HG03045 (cell line): ENCODE measurements around the gene BOLL.
"Not testable (repeated sequence)": the region's sequence is repeated elsewhere in the genome, so short reads cannot be mapped to it uniquely, and the experiment has no call there.

Source experiments
- ATAC-seq: cut with Tn5 transposase; IDR thresholded peaks from one replicate; pipeline ENCODE4 v1.9.1; 2021; ENCODE audit warnings: mild to moderate bottlenecking, moderate library complexity; ENCODE audit not compliant: unreplicated experiment

The BOLL gene, protein sequence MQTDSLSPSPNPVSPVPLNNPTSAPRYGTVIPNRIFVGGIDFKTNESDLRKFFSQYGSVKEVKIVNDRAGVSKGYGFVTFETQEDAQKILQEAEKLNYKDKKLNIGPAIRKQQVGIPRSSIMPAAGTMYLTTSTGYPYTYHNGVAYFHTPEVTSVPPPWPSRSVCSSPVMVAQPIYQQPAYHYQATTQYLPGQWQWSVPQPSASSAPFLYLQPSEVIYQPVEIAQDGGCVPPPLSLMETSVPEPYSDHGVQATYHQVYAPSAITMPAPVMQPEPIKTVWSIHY

GRCh38 chr2:197784956-197785941 is at the start of gene BOLL:
BOLL (minus strand) TSS chr2:197785319; CDS start chr2:197781850, 3,469 bp downstream.
- ATAC-seq, result no peak

DNA sequence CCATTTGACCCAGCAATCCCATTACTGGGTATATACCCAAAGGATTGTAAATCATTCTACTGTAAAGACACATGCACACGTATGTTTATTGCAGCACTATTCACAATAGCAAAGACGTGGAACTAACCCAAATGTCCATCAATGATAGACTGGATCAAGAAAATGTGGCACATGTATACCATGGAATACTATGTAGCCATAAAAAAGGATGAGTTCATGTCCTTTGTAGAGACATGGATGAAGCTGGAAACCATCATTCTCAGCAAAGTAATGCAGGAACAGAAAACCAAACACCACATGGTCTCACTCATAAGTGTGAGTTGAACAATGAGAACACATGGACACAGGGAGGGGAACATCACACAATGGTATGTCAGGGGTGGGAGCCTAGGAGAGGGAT is 49.7 kb upstream of the BOLL start:
- not testable (repeated sequence) for ATAC-seq

- ATAC-seq, result no peak
Measured at GRCh38 chr2:197828464-197829135, 43.5 kb upstream of the BOLL start.

DNA sequence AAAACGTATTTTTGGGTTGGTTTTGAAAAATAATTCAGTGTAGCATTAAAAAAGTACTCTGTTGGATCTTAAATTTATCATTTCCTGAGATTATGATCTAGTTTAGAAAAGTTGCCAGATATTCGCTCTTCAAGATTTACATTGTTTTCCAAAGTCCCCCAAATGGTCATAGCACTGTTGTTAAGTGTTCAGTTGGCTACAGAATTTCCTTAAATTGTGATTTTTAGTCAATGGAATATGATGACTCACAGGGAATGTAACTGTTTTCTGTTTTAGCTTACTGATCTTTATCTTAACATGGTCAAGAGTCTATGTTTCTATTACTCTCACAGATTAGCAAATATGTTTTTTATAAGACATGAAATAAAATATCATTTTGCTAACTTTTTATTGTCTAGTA is 42.5 kb upstream of the BOLL start:
- no peak for ATAC-seq

GRCh38 chr2:197822333-197822732 is 37.2 kb upstream of the BOLL start:
- no peak for ATAC-seq

GRCh38 chr2:197821550-197822289 is 36.6 kb upstream of the BOLL start:
- no peak for ATAC-seq

GRCh38 chr2:197814526-197814925 is 29.4 kb upstream of the BOLL start:
- ATAC-seq, result no peak

DNA sequence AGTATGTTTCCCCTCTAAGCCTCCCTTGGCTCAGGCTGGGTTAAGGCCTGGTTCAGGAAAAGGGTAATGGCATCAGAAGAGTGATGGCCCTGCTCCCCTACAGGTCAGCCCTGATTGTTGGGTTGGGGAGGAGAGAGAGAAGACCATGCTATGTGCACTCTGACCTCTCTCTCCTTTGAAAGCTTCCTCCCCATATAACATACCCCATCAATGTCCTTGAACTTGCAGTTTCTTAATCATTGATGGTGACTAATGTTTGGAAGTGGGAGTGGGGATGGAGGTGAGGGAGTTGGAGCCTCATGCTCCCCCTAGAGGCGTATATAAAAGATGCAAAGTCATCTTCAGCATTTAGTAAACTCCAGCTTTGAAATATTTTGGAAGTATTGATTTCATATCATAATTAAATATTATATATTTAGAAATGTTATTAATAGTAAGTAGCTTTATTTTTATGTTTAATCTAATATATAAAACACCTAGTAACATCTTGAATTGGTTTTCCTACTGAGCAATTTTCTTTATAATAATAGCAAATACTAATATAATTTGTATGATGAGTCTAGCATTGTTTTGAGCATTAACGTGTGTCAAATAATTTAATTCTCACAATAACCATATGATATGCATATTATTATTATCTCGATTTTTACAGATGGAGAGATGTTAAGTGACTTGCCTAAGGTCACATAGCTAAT is 28.1 kb upstream of the BOLL start:
- ATAC-seq, result no peak

DNA sequence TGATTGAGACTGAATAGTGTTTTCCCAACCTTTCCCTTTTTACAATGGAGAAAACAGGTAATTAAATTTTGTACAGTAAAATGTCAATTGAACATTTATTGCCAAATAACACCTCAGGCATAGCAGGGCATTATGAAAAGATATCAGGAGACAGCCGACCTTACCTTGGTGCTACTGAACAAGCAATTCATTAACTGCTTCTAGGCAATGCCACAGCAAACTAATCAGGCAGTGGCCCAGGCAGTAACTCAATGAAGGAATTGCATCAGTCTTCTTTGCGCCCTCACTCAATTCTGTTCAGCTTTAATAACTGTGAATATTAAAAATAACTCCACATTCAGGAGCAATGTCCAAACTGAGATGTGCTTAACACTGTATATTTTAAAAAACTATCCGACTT is 25.4 kb upstream of the BOLL start:
- ATAC-seq, result no peak

GRCh38 chr2:197810016-197810415 is 24.9 kb upstream of the BOLL start:
- no peak for ATAC-seq

DNA sequence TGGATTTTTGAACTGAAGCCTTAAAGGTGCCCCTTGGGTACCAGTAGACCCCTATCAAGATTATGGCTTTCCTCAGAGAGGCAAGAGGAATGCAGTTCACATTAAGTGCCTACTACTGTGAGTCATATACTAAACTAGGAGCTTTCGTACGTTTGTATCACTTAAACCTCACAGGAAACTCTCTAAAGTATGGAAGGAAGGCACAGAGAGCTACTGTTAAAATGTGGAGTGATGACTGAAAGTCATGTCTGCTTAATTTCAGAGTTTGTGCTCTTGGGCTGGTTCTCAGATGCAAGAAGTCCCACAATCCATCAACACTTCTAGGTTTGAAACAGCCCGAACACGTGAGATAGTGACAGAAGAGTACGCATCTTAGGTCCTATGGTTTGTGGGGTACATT is 23.9 kb upstream of the BOLL start:
- ATAC-seq, result no peak

- ATAC-seq, result no peak
Measured at GRCh38 chr2:197805715-197806633, 20.9 kb upstream of the BOLL start.

DNA sequence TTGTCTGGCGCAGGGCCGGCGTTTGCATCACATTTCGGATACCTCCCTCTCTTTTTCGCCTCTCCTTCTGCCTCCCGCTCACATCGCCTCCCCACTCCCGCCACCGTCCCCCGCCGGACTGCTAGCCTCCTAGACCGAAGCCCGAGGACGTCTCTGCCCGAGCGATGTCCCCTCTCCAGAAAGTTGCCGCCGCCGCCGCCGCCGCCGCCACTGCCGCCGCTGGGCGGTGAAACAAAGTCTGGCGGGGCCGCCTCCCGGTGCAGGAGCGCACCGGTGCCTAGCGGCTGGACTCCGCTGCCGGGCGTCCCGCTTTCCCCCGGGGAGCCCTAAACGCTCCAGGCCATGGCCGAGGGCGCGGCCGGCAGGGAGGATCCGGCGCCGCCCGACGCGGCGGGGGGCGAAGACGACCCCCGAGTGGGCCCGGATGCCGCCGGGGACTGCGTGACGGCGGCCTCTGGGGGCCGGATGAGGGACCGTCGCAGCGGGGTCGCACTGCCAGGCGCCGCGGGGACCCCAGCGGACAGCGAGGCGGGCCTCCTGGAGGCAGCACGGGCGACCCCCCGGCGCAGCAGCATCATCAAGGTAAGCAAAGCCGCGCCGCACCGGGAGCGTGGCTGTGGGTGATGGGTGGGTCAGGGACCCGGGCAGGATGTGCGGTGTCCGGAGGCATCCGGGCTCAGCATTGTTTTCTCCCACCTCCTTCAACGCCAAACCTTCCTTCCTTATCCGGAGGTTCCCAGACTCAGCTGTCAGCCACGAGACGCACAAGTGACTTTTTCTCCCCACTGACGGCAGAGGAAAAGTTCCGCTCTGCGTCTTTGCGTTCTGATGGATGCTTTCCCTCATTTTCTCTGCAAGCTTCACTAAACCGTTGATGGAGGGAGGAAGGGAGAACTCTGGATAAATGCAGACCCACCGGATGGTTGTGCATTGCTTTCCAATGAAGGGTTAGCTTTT is 19.9 kb upstream of the BOLL start:
- ATAC-seq, result peak; percentile 39

- peak; percentile 100 for ATAC-seq
Measured at GRCh38 chr2:197804049-197804757, 19.1 kb upstream of the BOLL start, which contains the start of gene PLCL1. PLCL1 (plus strand) TSS chr2:197804593.

GRCh38 chr2:197803033-197803444 is 17.9 kb upstream of the BOLL start:
- no peak for ATAC-seq

DNA sequence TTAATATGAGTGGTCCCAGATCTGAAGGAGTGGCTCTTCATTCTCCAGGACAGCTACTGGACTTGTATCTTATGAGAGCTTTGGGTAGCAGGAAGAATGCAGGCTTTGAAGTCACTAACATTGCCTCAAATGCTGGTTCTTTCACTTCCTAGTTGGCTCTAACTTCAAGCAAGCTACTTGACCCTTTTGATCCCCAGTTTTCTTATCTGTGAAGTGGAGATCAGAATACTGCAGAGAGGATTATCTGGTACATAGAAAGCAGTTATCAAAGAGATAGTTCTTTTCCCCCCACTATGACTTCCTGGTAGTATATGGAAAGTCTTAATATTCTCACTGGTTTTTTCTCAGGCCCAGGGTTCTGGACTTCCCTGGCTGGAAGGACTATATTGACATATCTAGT is 15.9 kb upstream of the BOLL start:
- no peak for ATAC-seq

GRCh38 chr2:197800091-197800490 is 15.0 kb upstream of the BOLL start:
- no peak for ATAC-seq
